H9 (cell line): ENCODE data around the gene INPP4A. TPM values are rescaled to one million over a fixed set of nuclear protein-coding genes. Genes with fewer than 3 reads are reported as not detected.

Experiments
- DNase-seq: peaks from one replicate; pipeline ENCODE4 v3.0.0-alpha.2; 2017
- H2AFZ ChIP-seq: one replicate; pipeline ENCODE4 v1.6.1; 2013; ENCODE audit warnings: mild to moderate bottlenecking, low read length, control low read depth, moderate library complexity
- H2AK5ac ChIP-seq: 2 replicates; pipeline ENCODE4 v1.6.1; 2013; ENCODE audit warnings: low read length, control low read depth, mixed read lengths; ENCODE audit not compliant: insufficient read length
- H2BK120ac ChIP-seq: one replicate; pipeline ENCODE4 v1.6.1; 2013; ENCODE audit warnings: low read depth, mild to moderate bottlenecking, low read length, control low read depth, inconsistent platforms; ENCODE audit not compliant: poor library complexity, severe bottlenecking
- H2BK12ac ChIP-seq: 2 replicates; pipeline ENCODE4 v1.6.1; 2013; ENCODE audit warnings: low read length, control low read depth, mixed read lengths, low read depth; ENCODE audit not compliant: insufficient read length
- H2BK15ac ChIP-seq: 2 replicates; pipeline ENCODE4 v1.6.1; 2013; ENCODE audit warnings: low read depth, low read length, control low read depth
- H2BK20ac ChIP-seq: one replicate; pipeline ENCODE4 v1.6.1; 2013; ENCODE audit warnings: low read depth, mild to moderate bottlenecking, low read length, control low read depth, inconsistent platforms; ENCODE audit not compliant: poor library complexity, severe bottlenecking
- H2BK5ac ChIP-seq: 2 replicates; pipeline ENCODE4 v1.6.1; 2013; ENCODE audit warnings: low read length, control low read depth, mixed read lengths; ENCODE audit not compliant: insufficient read length
- H3K14ac ChIP-seq: 2 replicates; pipeline ENCODE4 v1.6.1; 2013; ENCODE audit warnings: low read length, control low read depth; ENCODE audit not compliant: insufficient read depth
- H3K18ac ChIP-seq: 2 replicates; pipeline ENCODE4 v1.6.1; 2013; ENCODE audit warnings: low read depth, mild to moderate bottlenecking, mixed read lengths, low read length, control low read depth; ENCODE audit not compliant: insufficient read length
- H3K23ac ChIP-seq: 2 replicates; pipeline ENCODE4 v1.6.1; 2013; ENCODE audit warnings: low read length, control low read depth, mixed read lengths, low read depth; ENCODE audit not compliant: insufficient read length
- H3K23me2 ChIP-seq: 2 replicates; pipeline ENCODE4 v1.6.1; 2013; ENCODE audit warnings: low read depth, mild to moderate bottlenecking, mixed read lengths, low read length, control low read depth; ENCODE audit not compliant: insufficient read length, poor library complexity, severe bottlenecking
- H3K27ac ChIP-seq: 2 replicates; pipeline ENCODE4 v1.5.1; 2013; ENCODE audit warnings: low read length, control low read depth, mixed read lengths, low read depth; ENCODE audit not compliant: insufficient read length
- H3K27me3 ChIP-seq: 2 replicates; pipeline ENCODE4 v1.6.1; 2013; ENCODE audit warnings: low read length, control low read depth, inconsistent platforms; ENCODE audit not compliant: insufficient read depth
- H3K4ac ChIP-seq: 2 replicates; pipeline ENCODE4 v1.6.1; 2013; ENCODE audit warnings: low read depth, mild to moderate bottlenecking, control low read depth, inconsistent platforms, low read length, moderate library complexity
- H3K4me1 ChIP-seq: 2 replicates; pipeline ENCODE4 v1.6.1; 2013; ENCODE audit warnings: low read length, control low read depth, inconsistent platforms; ENCODE audit not compliant: insufficient read depth
- H3K4me2 ChIP-seq: 2 replicates; pipeline ENCODE4 v1.6.1; 2013; ENCODE audit warnings: low read length, control low read depth, mixed read lengths; ENCODE audit not compliant: insufficient read length, insufficient read depth
- H3K56ac ChIP-seq: 2 replicates; pipeline ENCODE4 v1.6.1; 2013; ENCODE audit warnings: low read depth, mild to moderate bottlenecking, mixed read lengths, low read length, control low read depth; ENCODE audit not compliant: insufficient read length
- H3K79me1 ChIP-seq: 2 replicates; pipeline ENCODE4 v1.6.1; 2013; ENCODE audit warnings: low read depth, mild to moderate bottlenecking, moderate library complexity, low read length, control low read depth, inconsistent platforms; ENCODE audit not compliant: insufficient read depth, poor library complexity, severe bottlenecking
- H3K79me2 ChIP-seq: 2 replicates; pipeline ENCODE4 v1.6.1; 2013; ENCODE audit warnings: low read length, control low read depth, inconsistent platforms; ENCODE audit not compliant: insufficient read depth
- H3K9ac ChIP-seq: 2 replicates; pipeline ENCODE4 v1.6.1; 2013; ENCODE audit warnings: low read length, control low read depth, mixed read lengths; ENCODE audit not compliant: insufficient read length; ENCODE audit errors: extremely low read depth
- H3K9me3 ChIP-seq: one replicate; pipeline ENCODE4 v1.6.1; 2013; ENCODE audit warnings: low read depth, low read length, inconsistent platforms; ENCODE audit not compliant: control insufficient read depth
- H3T11ph ChIP-seq: one replicate; pipeline ENCODE4 v1.6.1; 2013; ENCODE audit warnings: mild to moderate bottlenecking, low read length, control low read depth, inconsistent platforms
- H4K20me1 ChIP-seq: one replicate; pipeline ENCODE4 v1.6.1; 2013; ENCODE audit not compliant: control insufficient read depth, insufficient read length, insufficient read depth
- H4K5ac ChIP-seq: 2 replicates; pipeline ENCODE4 v1.6.1; 2013; ENCODE audit warnings: low read depth, mild to moderate bottlenecking, mixed read lengths, low read length, control low read depth; ENCODE audit not compliant: insufficient read length
- H4K8ac ChIP-seq: replicated peaks from 2 replicates; pipeline ENCODE4 v1.6.1; 2013; ENCODE audit warnings: low read length, control low read depth, mixed read lengths, low read depth; ENCODE audit not compliant: insufficient read length
- H4K91ac ChIP-seq: 2 replicates; pipeline ENCODE4 v1.6.1; 2013; ENCODE audit warnings: low read depth, mild to moderate bottlenecking, moderate library complexity, mixed read lengths, low read length, control low read depth; ENCODE audit not compliant: insufficient read length
- H3K27ac Mint-ChIP-seq, 3 experiments: 2 replicates in 2 of 3; 3 replicates in 1 of 3; pipeline ENCODE4 v1.8.0; 2020 to 2021; ENCODE audit warnings: mixed read lengths in 3 of 3, mild to moderate bottlenecking in 1 of 3, moderate library complexity in 1 of 3
- H3K27me3 Mint-ChIP-seq: 2 replicates; pipeline ENCODE4 v1.8.0; 2021; ENCODE audit warnings: low read depth, mild to moderate bottlenecking, moderate library complexity, mixed read lengths
- H3K36me3 Mint-ChIP-seq, 3 experiments: 2 replicates in 2 of 3; 3 replicates in 1 of 3; pipeline ENCODE4 v1.8.0; 2020 to 2021; ENCODE audit warnings: low read depth in 3 of 3, mixed read lengths in 3 of 3; ENCODE audit not compliant: insufficient read depth in 1 of 3
- H3K4me1 Mint-ChIP-seq, 2 experiments: 2 replicates each; pipeline ENCODE4 v1.8.0; 2020; ENCODE audit warnings: mixed read lengths in 2 of 2
- H3K4me3 Mint-ChIP-seq, 2 experiments: 2 replicates in 1 of 2; 3 replicates in 1 of 2; pipeline ENCODE4 v1.8.0; 2020 to 2021; ENCODE audit warnings: mild to moderate bottlenecking in 2 of 2, mixed read lengths in 2 of 2, moderate library complexity in 1 of 2
- H3K9me3 Mint-ChIP-seq, 2 experiments: 2 replicates in 1 of 2; 3 replicates in 1 of 2; pipeline ENCODE4 v1.8.0; 2020; ENCODE audit warnings: mild to moderate bottlenecking in 2 of 2, mixed read lengths in 2 of 2, moderate library complexity in 1 of 2
- CTCF ChIP-seq: fragments of 200-600 bp; sonication (generic); conservative IDR thresholded peaks from 3 replicates; pipeline ENCODE4 v1.8.0; 2021; ENCODE audit warnings: antibody characterized with exemption, mild to moderate bottlenecking
- WGBS: extraction: QIAGEN DNeasy Blood & Tissue Kit; methylation state at CpG from one replicate; pipeline ENCODE4 v1.1.7; 2013; ENCODE audit warnings: missing lambda C conversion rate, low lambda C conversion rate, mixed read lengths; ENCODE audit not compliant: insufficient read length; ENCODE audit errors: extremely low coverage; 5-methylcytosine and 5-hydroxymethylcytosine counted together
- total RNA-seq: library from RNA; stranded (reverse); gene quantifications from 2 replicates; pipeline ENCODE4 v1.2.1, GENCODE V29; 2021

INPP4A gene
- total RNA-seq, 1 experiment from 2014 or later: 55.2 TPM

- Mint-ChIP-seq H3K27me3 (peaks cover 2% of the 10 kb centered on the region), H3K4me1 (no peaks in the 10 kb centered on the region), H3K27ac (no peak overlapping the region; a peak in 1 of 7 replicates), H3K36me3 (peaks cover 22 to 79% (median 50%) of the 10 kb centered on the region in 3 experiments; a peak in 6 of 7 replicates), H3K9me3 (no peaks in the 10 kb centered on the region; a peak in 1 of 5 replicates), H3K4me3 (no peak overlapping the region; a peak in 1 of 5 replicates)
- no peak for DNase-seq
- no peak overlapping the region for H3K9ac ChIP-seq
- no peaks in the 10 kb centered on the region for H4K20me1 ChIP-seq
- H2BK120ac ChIP-seq: no peak overlapping the region
- no peak overlapping the region for H3K4ac ChIP-seq
- no peak overlapping the region for H3K27ac ChIP-seq
- no peak overlapping the region for H2AK5ac ChIP-seq
- no peaks in the 10 kb centered on the region for H3K27me3 ChIP-seq
- H3K23me2 ChIP-seq: no peaks in the 10 kb centered on the region
- H2BK12ac ChIP-seq: no peak overlapping the region
- H4K91ac ChIP-seq: no peak overlapping the region
- no peak overlapping the region for H3K23ac ChIP-seq
- H3K9me3 ChIP-seq: no peaks in the 10 kb centered on the region
- H3T11ph ChIP-seq: no peak overlapping the region
- H2BK20ac ChIP-seq: no peak overlapping the region
- no peak overlapping the region for H4K8ac ChIP-seq
- H3K56ac ChIP-seq: no peak overlapping the region
- no peaks in the 10 kb centered on the region for H3K79me1 ChIP-seq
- H3K79me2 ChIP-seq: no peaks in the 10 kb centered on the region
- H4K5ac ChIP-seq: no peak overlapping the region
- TF ChIP-seq CTCF: no peak
- no peak overlapping the region for H2BK5ac ChIP-seq
- no peak overlapping the region for H2AFZ ChIP-seq
- H2BK15ac ChIP-seq: no peak overlapping the region
- H3K4me2 ChIP-seq: no peak overlapping the region
- no peak overlapping the region for H3K18ac ChIP-seq
- no peak overlapping the region; the same call in 1 of the 2 replicates for H3K14ac ChIP-seq
- no CpG with 5 or more reads among the region's 5 CpGs for WGBS
- no peaks in the 10 kb centered on the region for H3K4me1 ChIP-seq
Measured at GRCh38 chr2:98570356-98570755, 125.7 kb downstream of the INPP4A start.
